Stimulated activated CD4-positive, alpha-beta T cell treated with anti-CD3 and anti-CD28 coated beads, Interleukin-12 subunit alpha, Interleukin-12 subunit beta, amount 100 ng/mL, for 48 hours (primary cell): ENCODE data around the gene BEAN1.

Experiments used
- DNase-seq, 3 donors: peaks; one replicate each; pipeline ENCODE4 v3.0.0-alpha.2; 2020; ENCODE audit warnings: low read depth in 2 of 3, low spot score in 1 of 3

Gene BEAN1

DNA sequence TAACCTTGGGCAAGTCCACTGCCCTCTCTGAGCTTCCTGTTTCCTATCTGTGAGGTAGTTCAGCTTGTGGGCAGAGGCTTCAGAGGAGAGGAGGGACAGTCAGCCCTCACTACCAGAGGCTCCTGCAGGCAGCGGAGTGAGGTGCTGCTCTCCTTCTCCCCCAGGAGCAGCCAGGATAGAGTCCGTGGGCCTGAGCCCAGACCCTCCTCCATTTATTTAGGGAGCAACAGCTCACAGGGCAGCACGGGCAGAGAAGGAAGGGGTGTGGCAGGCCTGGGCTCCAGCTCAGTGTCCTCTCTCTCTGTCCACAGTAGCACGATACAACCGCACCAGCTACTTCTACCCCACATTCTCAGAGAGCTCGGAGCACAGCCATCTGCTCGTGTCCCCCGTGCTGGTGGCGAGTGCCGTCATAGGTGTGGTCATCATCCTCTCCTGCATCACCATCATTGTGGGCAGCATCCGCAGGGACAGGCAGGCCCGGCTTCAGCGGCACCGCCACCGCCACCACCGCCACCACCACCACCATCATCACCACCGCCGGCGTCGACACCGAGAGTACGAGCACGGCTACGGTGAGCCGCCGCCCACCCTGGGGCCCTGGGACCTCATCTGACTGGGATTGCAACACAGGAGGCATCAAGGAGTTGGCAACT is 42.3 kb downstream of the BEAN1 start:
- no peak for DNase-seq

DNA sequence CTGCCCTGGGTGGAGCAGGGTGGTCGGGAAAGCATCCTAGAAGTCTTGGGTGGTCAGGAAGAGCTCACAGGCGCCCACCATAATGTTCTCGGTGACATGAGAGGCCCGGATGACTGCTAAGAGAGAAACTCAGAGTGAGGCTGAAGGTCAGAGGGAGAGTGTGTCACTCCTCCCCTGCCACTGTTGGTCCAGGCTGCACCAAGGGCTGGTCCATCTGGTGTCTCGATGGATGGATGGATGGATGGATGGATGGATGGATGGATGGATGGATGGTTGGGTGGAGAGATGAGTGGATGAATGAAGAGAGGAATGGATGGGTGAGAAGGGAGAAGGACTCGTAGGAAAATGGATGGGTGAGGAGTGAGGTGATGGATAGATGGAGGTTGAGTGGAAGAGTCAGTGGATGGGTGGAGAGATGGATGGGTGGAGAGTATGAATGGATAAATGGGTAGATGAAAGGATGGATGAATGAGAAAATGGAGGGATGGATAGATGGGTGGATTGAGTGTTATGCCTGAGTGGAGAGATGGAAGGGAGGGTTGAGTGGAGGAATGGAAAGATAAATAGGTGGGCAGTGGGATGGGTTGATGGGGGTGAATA is 43.0 kb downstream of the BEAN1 start:
- no peak for DNase-seq

DNA sequence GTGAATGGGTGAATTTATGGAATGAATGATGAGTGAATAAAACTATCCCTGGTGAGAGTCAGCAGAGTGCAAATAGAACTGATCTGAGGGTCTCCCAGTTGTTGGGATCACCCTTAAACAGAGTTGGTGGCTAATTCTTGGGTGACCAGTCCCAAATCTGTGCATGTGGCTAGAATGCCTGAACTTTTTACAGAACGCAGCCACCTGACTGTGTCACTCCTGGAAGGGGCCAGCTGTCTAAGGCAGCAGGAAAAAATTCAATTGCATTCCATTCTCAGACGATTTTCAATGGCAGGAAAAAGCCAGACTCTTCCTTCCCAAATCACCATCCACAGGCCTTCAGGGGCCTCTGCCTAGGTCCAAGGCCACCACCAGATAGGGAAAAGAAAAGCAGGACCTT is 43.5 kb downstream of the BEAN1 start:
- DNase-seq = no peak

DNA sequence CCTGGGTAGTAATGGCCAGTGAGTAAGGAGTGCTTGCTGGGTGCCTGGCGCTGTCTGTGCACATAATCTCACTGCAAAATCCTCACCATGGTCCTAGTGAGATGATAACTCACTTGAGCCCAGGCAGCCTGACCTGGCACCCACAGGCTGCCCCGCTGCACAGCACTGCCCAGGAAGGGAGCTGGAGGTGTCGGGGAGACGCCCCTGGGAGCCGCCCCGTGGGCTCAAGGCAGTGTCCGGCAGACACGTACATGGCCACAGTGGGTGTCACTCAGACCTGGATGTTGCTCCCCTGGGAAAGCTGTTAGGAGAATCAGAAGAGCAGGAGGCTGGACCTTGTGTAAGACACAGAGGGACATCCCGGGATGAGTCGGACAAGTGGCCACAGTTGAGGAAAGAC is 44.2 kb downstream of the BEAN1 start:
- DNase-seq = no peak

DNA sequence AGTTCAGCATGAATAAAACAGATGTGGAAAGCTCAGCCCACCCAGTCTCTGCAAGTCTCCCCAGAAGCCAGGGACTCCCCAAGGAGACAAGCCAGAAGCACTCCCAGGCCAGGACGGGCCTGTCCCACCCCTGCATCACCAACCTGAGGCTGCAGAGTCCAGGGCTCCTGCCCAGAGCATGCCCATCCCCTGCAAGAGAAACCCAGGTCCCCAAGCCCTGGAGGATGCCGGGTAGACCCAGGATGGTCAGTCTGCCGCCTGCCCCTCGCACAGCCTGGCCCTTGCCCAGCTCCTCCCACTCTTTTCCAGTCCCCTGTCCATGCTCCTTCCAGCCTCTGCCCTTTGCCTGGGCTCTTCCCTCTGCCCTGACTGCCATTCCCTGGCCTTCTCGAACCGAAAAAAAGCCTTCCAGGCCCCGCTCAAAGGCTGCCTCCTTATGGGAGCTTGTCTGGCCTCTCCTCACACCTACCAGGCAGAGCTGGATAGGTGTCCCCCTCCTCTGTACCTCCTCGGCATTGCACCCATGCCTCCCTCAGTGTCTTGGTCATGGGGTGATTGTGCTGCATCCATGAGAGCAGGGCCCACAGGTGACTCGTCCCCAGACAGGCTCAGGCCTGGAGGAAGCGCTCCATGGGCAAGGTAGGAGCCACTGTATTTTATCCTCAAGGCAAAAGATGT is 44.8 kb downstream of the BEAN1 start:
- DNase-seq = no peak

DNA sequence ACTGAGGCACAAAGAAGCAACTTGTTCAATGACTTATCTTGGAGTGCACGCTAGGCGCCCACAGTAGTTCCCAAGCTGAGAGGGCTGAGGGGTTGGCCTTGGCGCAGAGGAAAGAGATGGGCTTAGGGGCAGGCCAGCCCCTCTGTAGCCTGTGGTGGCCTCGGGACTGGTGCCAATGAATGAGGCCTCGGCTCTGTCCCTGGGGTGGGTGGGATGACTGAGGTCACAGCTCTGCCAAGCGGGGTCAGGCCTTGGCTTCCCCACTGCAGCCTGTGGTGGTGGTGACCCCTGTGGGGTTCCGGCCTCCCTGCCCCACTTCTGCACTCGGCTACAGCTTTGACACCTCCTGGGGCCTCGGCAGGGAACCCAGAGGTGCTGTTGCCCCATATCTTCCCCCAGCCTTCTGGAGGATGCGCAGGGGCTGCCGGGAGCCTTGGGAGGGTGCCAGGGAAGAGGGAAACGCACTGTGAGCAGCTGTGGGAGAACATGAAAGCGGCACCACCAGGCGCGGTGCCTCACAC is 46.0 kb downstream of the BEAN1 start:
- no peak for DNase-seq

DNA sequence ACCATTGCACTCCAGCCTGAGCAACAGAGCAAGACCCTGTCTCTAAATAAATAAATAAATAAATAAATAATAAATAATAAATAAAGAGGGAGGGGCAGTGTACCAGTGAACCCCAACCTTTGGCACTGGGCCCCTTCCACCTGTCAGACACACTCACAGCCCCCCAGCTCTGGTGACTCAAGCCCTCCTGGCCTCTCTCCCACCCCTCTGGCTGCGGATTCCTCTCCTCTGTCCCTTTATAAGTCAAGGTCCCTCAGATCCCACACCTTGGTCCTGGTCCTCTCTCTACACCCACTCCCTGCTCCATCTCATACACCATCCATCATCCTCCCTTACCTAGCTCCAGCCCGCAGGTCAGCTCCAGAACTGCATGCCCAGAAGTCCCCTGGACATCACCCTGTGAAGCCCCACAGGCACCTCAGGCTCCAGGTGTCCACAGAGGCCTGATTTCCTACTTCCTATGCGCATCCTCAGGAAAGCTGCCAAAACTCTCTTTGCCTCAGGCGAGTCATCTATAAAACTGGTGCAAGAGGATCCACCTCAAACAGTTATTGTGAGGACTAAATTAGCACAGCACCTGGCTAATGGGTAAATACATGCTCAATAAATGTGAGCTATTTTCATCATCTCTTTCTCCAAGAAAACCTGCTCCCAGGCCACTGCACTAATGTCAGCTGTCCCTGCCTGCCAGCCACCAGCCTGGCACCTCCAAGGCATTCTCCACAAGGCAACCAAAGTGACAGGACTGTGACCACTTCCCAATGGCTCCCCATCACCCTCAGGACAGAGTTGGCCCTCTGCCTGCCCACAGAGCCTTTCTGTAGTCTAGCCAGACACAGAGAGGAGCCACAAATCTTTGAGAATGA is 46.8 kb downstream of the BEAN1 start:
- no peak for DNase-seq

DNA sequence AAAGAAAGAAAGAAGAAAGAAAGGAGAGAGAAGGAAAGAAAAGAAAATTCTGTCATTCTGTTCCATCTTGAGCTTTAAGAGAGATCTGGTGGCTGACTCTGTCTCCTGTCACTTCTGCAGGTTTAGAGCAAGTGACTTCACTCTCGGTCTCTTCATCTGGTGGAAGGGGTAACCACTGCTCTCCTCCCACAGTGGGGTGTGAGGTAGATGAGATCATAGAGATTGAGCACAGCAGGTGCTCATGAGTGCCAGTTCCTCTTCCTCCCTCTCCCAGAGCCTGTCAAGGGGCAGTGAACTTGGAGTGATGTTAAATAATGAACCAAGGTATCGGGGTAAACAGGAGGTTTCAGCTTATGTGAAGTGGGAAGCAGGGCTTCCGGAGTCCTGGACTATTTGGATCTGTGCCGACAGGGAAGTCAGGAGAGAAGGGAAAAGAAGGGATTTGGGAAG is 47.7 kb downstream of the BEAN1 start:
- DNase-seq = peak in 2 of 3 donors; percentile 40 to 46

DNA sequence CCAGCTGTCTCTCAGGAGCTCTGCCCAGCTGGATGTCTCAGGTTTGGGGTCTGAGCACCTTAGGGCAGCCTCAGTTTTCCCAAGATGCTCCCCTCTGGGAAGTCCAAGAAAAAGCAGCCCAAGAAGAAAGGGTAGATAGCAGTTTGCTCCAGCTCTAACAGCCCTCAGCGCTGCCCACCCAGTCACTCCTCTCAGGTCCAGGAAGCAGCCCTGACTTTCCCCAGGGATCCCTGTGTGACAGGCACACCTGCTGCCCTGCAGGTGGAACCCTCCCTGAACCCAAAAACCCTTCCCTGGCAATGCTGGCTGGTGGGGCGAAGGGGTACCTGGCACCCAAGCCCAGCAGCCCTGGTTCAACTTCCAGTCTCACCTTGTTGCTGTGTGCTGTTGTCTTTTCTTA is 48.1 kb downstream of the BEAN1 start:
- no peak for DNase-seq

DNA sequence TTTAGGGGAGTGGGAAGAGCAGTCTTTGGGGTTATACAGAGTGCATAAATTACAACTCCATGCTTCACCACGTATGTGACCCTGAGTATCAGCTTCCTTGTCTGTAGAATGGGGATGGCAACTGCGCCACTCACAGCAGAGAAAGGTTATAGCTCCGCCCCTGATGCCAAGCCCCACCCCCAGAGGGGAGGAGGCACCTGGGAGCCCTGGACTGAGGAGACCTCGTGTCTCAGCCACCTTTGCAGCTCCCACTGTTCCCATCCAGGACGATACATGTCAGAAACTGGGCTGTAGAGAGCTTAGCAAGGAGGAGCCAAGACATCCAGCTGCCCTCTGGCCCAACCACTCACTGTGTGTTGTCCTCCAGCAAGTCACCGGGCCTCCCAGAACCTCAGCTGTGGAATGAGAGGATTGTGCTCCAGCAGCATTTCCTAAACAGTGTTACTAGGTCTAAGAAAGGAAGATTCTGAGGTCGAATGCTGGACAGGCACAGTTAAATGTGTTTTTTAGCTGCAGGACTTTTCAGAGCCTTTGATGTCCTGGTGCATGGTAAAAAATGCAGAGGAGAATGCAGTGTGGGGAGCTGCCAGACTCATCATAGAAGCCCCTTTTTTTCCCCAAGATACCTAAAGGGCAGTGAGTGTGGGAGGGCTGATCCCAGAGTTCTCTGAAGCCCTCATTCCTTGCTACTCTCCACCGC is 49.4 kb downstream of the BEAN1 start:
- DNase-seq = peak; percentile 24 to 59 (median 47)

DNA sequence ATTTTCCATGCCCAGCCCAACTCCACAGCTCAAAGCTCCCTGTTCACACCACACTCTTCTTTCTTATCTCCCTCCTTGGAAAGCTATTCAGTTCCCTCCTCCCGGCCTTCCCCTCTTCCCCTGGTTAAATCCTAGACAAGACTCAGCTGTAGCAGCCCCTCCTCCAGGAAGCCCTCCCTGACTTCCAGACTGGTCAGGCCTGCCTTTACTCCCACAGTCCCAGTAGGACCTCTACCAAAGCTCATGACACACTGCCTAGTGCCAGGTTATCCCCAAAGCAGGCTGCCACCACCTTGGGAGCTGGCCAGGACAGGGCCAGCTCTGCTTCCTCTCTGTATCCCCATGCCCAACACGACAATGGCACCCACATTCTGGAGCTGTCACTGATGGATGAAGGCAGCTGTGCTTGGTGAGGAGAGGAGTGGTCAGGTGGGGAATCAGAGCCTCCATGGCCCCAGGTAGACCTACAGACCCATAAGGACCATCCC is 50.0 kb downstream of the BEAN1 start:
- DNase-seq = no peak

DNA sequence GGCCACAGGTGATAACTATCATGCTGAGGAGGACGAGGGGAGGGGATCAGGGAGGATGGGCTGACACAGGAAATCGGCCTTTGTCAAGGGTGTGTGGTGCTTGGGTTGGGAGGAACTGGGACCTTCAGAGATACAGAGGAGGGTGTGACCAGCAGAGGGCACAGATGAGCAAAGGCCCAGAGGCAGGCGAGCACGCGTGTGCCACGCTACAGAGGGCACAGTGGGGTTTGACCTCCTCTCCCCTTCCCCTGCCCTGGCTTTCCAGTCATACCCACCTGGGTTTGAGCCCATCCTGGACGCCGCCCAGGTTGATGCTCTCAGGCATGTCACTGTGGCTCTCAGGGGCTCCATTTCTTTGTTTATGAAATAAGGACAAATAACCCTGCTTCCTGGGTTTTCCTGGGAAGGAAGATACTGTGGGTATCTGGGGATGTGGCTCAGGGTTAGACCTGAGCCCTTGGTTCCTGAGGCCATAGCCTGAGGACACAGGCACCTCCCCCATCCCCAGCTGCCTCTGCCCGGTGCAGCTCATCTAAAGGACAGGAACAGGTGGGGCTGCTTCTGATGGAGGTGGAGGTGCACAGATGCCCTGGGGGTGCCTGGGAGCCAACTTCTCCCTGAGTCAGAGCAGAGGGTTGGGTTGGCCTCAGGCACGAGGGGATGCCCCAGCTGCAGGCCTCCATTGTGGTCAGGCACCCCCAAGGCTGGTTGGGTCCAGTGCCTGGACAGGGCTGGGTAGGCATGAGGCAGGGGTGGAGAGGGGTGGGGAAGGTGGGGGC is 51.8 kb downstream of the BEAN1 start:
- peak; percentile 77 to 79 (median 77) for DNase-seq

DNA sequence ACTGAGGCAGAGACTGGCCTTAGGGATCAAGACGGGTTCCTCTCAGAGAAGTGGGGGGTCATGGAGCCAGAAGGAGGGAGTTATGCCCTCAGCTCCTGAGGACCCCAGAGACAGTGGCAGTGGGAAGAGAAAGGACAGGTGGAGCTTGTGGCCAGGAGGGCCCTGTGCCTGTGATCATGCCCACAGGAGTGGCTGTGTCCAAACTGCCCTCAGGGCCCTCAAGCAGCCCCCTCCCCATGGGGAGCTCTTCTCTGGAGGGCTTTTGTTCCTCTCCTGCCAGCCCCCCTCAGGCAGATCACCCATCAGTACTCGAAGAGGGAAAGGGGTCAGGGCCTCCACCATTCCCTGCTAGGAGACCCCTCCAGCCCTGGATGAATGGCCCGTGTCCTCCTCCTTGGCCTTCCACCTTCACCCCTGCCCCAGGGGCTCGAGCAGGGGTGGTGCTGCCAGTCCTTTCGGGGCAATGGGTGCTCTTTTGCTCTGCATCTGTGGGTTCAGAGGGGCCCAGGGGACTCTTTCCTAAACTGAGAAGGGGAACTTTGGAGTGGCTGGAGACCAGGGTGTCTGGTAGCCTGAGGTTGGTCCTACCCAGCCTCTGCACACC is 52.7 kb downstream of the BEAN1 start:
- DNase-seq = no peak

DNA sequence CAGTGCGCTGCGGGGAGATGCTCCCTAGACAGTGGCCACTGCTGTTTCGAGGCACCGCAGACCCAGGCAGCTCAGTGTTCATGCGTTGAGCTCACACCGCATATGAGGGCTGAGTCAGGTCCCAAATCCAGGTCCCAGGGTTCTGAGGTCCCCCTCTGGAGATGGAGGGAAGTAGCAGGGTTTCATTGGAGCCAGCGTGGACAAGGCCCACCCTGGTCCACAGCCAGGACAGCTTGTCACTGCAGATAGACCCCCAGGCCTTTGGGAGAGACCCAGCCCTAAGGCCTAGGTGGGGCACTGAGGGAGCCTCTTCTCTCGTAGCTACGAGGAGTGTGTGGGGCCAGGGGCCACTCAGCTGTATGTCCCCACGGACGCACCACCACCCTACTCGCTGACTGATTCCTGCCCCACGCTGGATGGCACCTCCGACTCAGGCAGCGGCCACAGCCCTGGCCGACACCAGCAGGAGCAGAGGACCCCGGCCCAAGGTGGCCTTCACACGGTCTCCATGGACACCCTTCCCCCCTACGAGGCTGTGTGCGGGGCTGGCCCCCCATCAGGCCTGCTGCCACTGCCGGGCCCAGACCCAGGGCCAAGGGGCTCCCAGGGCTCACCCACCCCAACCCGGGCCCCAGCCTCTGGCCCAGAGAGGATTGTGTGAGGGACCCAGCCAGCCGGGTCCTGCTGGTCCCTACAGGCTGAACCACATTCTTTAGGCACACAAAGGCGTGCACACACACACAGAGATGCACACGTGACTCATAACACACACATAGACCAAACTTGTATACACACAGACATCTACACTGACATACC is 53.4 kb downstream of the BEAN1 start:
- no peak for DNase-seq

DNA sequence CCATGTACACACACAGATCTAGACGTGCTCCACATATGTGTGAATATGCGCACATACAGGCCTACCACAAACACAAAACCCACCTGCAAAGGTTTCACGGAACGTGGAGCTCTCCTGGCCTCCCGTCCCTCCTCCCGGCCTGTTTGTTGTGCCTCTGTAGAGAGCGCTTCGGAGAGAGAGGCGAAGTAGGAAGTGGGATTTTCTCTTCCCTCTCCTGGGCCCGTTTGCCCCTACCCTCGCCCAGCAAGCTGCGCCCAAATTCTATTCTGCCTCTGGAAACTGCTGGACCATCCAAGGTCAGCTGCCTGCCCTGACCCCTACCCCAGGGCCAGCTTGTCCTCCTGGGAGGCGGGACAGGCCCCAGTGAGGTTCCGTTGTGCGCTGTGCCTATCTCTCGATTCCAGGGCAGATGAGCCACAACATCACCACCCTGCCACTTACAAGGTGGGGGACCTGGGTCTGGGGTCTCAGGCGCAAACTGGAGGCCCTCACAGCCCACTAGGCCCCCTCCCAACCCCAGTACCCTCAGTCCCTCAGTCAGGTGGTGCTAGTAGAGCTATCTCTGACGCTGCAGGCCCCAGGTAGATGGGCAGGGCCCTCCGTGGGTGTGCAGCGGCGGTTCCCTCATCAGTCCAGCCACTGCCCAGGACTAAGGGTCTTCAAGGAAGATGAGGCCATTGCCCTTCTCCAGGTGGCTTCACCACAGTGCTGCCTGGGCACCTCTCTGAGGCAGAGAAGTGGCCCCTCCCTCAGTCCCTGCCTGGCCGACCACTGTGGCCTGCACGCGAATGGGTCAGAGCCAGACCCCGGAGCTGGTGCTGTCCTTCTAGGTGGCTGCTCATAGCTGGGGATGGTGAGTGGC is 54.2 kb downstream of the BEAN1 start:
- DNase-seq = no peak

DNA sequence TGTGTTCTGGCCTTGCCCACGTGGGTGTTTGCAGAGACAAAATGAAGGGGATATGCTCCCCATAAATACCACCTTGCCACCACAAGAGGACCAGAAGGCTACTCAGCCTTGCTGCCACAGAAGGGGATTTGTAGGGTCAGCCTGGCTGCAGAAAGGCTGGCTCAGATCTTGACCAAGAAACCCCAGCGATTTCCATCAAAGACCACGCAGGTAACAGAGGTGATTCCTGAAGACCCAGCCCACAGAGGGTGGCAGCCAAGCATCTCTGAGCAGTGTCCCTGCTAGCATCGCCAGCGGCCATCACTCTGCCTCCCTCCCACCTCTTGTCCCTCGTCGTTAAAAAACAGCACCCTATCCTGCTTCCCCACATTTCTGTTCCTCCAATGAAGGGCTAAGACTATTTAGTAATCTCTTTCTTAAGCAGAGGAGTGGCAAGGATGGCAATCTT is 54.9 kb downstream of the BEAN1 start:
- DNase-seq = no peak

DNA sequence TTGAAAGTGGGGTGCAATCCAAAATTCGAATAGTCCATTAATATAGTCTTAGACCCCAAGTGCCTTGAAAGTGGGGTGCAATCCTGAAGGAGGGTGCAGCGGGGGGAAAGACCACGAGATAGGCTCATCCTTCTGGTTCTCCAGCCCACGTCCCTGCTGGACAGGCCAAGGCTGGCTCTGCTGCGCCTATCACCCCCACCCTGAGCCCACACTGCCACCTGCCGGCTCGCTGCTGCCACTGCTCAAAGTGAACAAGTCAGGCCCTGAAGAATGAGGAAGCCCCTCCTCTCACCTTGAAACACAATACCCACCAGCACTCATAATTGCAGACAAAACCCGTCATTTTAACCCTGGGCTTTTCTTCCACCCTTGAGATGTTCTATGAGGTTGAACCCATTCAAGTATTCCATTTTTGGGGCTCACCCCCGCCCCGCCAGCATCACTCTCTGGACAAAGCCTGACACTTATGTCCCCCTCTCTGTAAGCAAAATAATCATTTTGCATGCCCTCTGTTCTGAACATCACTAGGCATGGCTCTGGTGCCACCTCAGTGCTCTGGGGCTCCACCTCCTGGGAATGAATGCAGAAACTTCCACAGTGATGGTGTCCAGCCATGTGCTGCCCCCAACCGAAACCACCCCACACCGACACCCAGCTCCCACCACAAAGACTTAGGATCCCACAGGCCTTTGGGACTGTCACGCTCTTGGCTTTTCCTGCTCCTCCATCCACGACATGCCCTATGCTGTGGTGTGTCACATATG is 56.8 kb downstream of the BEAN1 start:
- peak; percentile 61 to 72 (median 70) for DNase-seq
